NCI-H1417 treated with DMSO at 0.1 percent for 48 hours (cell line): ENCODE data around the gene CAPS2.
A peak's percentile ranks its signal among the peaks of the same experiment; 100 is the strongest.
"Not testable (repeated sequence)": the region's sequence is repeated elsewhere in the genome, so short reads cannot be mapped to it uniquely, and the experiment has no call there.

Experiments
- DNase-seq: peaks from one replicate; lab custom pipeline; 2025; lab: John Stamatoyannopoulos, UW

CAPS2 gene

GRCh38 chr12:75329918-75330826, at the start of gene CAPS2:
CAPS2 (minus strand) TSS chr12:75330324; CDS start chr12:75326498, 3,826 bp downstream.
- DNase-seq, result peak; percentile 82

- no peak for DNase-seq
Observed at GRCh38 chr12:75378354-75378753, 48.2 kb upstream of the CAPS2 start.

DNA sequence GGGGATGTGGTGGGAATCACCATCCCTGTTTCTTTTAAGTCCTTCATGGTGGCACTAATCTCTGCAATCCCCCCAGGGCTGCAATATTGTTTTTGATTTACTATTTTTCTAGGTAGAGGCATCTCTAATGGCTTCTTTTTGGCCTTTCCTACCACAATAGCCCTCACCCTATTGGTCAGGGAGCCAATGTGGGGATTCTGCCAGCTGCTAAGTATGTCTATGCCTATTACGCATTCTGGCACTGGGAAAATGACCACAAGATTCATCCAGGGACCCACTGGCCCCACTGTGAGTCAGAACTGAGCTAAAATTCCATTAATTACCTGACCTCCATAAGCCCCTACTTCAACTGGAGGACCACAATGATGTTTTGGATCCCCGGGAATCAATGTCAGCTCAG, 44.8 kb upstream of the CAPS2 start:
- DNase-seq, result no peak

DNA sequence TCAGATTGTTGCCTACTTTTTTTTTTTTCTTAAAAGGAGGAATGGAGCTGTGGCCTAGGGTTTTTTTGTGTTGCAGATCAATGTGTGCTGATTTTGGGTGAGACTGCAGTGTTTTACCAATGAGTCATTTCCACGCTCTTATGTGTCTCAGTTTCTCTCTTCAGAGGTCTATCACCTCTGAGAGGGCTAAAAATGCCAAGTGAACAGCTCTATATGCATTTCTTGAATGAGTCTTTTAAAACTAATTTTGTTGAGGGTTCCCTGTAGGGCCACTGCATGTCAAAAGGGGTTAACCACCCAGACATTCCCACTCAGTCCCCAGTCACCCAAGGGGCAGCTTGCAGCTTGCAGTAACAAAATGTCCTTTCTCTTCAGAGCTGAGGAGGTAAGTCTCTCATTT, 36.5 kb upstream of the CAPS2 start:
- no peak for DNase-seq

DNA sequence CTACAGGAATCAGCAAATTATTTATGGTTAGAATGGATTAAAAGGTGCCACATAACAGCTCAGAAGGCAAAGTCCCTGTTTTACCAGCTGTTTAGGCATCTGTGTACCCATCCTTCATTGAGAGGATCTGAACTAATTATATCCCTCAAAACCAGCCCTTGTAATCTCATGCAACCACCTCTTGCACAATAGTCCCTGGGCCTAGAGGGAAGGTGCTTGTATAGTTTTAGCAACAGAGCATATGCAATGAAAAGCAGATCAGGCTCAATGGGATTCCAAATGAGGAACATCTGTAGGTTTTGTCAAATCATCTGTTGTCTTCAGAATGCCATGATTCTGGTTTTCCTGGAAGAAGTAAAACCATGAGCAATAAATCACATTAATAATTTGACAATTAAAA, 34.8 kb upstream of the CAPS2 start:
- DNase-seq, result no peak

GRCh38 chr12:75361408-75361807, 31.3 kb upstream of the CAPS2 start:
- no peak for DNase-seq

GRCh38 chr12:75360920-75361319, 30.8 kb upstream of the CAPS2 start:
- DNase-seq, result no peak

GRCh38 chr12:75354011-75354410, 23.9 kb upstream of the CAPS2 start:
- DNase-seq, result no peak

GRCh38 chr12:75350413-75350812, 20.3 kb upstream of the CAPS2 start:
- no peak for DNase-seq

DNA sequence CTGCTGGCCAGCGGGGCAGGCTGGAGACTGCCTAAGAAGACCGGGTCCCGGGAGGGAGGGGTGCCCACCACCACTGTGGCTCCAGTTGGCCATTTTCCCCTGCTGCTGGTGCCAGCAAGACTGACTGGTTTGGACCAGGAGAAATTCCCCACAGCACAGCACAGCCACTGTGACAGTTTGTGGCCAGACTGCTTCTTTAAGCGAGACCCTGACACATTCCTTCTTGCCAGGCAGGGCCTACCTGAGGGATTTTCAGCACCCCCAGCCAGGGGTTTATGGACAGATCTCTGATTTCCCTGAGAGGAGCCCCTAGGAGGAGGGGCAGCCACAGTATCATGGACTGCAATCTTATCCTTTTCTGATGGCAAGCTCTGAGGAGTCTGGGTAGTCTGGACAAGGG, 19.8 kb upstream of the CAPS2 start:
- DNase-seq, result no peak

DNA sequence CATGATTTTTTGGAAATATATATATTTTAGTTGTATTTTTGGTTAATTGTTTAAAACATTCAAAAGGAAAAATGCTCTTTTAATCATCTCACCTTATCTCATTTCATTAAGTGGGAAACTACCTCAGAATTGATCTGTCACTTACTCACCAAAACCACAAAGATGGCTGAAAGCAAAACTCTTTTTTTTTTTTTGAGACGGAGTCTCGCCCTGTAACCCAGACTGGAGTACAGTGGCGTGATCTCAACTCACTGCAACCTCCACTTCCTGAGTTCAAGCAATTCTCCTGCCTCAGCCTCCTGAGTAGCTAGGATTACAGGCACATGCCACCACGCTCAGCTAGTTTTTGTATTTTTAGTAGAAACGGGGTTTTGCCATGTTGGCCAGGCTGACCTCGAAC, 16.1 kb upstream of the CAPS2 start:
- not testable (repeated sequence) for DNase-seq

GRCh38 chr12:75345531-75345930, 15.4 kb upstream of the CAPS2 start:
- no peak for DNase-seq

DNA sequence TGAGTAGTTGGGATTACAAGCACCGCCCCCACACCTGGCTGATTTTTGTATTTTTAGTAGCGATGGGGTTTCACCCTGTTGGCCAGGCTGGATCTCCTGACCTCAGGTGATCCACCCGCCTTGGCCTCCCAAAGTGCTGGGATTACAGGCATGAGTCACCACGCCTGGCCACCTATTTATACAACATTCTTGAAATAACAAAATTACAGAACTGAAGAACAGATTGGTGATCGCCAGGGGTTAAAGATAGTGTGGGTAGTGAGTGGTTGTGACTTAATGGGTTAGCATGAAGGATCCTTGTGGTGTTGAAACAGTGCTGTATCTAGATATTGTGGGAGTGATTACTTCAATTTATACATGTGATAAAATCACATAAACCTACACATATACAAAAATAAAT, 11.7 kb upstream of the CAPS2 start:
- no peak for DNase-seq

DNA sequence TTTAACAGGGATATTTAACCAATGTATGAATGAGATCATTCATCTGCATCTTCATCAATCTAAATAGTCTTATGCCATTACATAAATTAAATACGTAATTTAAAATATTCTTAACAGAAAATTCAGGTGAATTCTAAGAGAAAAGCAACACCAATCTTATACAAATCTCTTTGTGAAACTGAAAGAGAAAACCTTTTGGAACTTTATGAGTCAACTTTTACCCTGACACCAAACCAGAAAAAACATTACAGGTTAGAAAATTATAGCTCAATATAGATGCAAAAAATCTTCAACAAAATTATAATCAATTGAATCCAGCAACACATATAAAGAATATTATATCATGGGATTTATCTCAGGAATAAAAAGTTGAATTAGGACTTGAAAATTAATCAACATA, 7.8 kb upstream of the CAPS2 start:
- DNase-seq, result no peak

DNA sequence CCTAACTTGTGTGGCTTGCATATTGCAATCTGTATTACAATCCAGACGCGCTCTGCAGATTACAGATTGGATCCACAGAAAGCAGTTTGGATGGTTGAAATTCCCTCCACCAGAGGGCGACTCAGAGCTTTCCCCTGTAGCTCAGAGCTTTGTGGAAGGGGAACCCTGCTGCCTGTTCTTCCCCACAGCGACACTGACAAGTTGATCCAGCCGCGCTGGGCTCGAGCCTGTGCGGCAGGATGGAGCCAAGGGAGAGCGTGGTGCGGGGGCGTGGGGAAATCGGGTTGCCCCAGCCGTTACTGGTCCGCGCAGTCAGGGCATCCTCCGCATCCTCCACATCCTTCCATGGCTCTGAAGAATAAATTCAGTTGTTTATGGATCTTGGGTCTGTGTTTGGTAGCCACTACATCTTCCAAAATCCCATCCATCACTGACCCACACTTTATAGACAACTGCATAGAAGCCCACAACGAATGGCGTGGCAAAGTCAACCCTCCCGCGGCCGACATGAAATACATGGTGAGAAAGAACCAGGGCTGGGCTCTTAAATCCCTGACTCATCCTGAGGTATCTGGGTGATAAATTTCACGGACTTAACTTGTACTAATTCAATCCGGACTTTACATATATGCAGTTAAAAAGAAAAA, 4.4 kb upstream of the CAPS2 start, which contains the start of gene GLIPR1L1:
GLIPR1L1 (plus strand) TSS at position 287 of the 647 bp plus-strand sequence; CDS start at position 346, 59 bp downstream.
- no peak for DNase-seq

DNA sequence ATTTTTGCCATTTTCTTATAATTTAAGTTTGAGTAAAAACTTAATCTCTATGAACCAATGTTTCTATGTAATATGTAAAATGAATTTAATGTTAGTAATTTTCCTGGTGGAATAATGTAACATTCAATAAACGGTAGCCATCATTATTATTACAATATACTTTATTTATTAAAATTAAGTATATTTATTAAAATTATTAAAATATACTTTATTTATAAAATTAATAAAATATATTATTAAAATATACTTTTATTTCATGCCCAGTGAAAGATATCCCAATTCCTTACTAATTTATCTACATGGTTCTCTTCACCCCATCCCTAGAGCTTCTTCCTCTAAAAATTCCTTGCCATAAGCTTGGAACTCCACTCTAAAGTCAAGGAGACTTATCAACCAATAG, 2.5 kb downstream of the CAPS2 start:
- no peak for DNase-seq

DNA sequence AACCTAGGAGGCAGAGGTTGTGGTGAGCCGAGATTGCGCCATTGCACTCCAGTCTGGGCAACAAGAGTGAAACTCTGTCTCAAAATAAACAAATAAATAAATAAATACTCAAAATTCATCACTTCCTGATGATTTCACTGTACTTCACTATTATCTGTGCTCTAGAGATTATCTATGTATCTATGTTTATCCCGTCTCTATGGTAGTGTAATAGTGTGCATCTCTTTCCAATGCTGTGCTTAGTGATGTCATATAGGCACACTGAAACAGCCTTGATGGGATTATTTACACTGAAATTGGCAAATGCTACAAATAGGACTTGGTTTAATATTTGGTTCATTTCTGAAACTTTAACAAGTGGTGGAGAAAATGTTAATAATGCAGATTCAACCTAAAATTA, 6.5 kb downstream of the CAPS2 start:
- no peak for DNase-seq

GRCh38 chr12:75322464-75322863, 7.7 kb downstream of the CAPS2 start:
- DNase-seq, result no peak

DNA sequence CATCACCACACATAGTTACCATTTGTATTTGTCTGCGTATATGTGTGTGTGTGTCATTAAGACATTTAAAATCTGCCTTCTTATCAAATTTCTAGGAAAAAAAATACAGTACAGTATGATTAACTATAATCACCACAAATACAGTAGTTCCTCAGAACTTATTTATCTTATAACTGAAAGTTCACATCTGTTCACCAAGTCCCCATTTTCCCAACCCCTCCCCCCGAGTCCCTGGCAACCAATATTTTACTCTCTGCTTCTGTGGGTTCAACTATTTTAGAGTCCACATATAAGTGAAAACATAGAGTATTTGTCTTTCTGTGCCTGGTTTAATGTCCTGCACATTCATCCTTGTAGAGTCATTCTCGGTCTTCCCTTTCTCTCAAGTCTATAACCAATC, 12.3 kb downstream of the CAPS2 start:
- no peak for DNase-seq

- DNase-seq, result no peak
Observed at GRCh38 chr12:75315518-75315917, 14.6 kb downstream of the CAPS2 start.

DNA sequence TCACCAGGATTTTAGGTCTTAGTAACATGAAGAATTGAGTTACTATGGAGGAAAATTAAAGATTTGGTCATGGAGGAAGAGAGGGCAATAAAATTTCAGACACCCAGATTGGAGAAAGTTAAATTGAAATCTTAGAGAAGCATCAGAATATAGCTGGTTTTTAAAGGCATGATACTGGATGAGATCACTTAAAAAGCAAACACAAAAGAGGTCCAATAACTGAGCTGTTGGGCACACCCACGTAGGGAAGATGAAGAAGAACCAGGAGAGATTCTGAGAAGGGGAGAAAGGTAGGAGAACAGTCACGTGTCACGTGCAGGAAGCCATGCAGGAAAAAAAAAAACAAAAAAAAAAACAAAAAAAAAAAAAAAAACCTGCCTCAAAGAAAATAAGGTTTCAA, 18.8 kb downstream of the CAPS2 start:
- no peak for DNase-seq

DNA sequence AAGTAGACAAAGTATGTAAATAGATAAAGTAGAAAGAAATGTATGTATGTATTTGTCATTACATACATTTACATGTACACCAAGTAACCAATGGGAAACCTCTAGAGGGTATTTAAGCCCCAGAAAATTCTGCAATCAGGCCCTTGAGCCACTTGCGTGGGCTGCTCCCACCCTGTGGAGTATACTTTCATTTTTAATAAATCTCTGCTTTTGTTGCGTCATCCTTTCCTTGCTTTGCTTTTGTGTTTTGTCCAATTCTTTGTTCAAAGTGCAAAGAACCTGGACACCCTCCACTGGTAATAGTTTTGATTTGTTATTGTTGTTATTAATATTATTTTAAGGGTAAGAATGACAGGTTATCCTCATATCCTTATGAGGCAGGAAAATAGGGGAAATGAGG, 21.8 kb downstream of the CAPS2 start:
- DNase-seq, result no peak
